ENCODE results near the gene RDH13.

DNA sequence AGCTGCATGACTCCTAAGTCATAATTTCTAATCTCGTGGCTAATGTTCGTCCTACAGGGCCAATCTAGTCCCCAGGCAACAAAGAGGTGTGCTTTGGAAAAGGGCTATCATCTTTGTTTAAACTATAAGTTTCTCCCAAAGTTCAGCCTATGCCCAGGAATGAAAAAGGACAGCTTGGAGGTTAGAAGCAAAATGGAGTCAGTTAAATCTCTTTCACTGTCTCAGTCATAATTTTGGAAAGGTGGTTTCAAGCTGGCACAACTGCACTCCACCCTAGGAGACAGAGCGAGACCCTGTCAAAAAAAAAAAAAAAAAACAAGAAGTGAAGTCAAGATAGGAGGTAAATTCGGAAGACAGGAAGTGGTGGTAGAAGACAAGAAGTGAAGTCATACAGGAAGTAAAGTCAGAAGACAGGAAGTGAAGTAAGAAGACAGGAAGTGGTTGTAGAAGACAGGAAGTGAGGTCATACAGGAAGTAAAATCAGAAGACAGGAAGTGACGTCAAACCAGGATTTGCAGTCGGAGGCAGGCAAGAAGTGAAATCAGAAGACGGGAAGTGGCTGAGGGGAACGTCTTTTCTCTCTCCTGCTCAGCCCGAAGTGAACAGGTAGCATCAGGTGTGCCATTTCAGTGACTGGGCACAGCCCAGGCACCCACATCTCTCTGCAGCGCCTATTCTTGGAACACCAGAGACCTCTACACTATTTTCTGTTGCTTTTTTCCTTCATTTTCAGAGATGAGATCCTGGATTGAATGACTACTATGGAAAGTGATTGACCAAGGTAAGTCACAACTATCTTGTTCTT lies 57.1 kb downstream of the RDH13 start:
- TF ChIP-seq, protein P1, sequence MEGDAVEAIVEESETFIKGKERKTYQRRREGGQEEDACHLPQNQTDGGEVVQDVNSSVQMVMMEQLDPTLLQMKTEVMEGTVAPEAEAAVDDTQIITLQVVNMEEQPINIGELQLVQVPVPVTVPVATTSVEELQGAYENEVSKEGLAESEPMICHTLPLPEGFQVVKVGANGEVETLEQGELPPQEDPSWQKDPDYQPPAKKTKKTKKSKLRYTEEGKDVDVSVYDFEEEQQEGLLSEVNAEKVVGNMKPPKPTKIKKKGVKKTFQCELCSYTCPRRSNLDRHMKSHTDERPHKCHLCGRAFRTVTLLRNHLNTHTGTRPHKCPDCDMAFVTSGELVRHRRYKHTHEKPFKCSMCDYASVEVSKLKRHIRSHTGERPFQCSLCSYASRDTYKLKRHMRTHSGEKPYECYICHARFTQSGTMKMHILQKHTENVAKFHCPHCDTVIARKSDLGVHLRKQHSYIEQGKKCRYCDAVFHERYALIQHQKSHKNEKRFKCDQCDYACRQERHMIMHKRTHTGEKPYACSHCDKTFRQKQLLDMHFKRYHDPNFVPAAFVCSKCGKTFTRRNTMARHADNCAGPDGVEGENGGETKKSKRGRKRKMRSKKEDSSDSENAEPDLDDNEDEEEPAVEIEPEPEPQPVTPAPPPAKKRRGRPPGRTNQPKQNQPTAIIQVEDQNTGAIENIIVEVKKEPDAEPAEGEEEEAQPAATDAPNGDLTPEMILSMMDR (IDR thresholded peaks at IDR 0.05; ENCODE audit: insufficient read depth, low read length) = no peak
- TF ChIP-seq SPI1 (IDR thresholded peaks at IDR 0.05; ENCODE audit: borderline replicate concordance, low read depth) = peak; percentile 97
- TF ChIP-seq POLR2AphosphoS5 (IDR thresholded peaks at IDR 0.05; ENCODE audit: low read depth) = peak; percentile 80

All from HL-60 (cell line).